HFF-Myc (cell line): ENCODE measurements around the gene AMZ2.
"Not testable (repeated sequence)": the region's sequence is repeated elsewhere in the genome, so short reads cannot be mapped to it uniquely, and the experiment has no call there.

Experiments used
- DNase-seq: peaks from one replicate; pipeline ENCODE4 v3.0.0-alpha.2; 2011; ENCODE audit warnings: low read depth; ENCODE audit errors: extremely low read depth
- H3K4me3 ChIP-seq: replicated peaks from 2 replicates; pipeline ENCODE4 v1.5.1; 2011; ENCODE audit warnings: low read depth, mild to moderate bottlenecking, control low read depth, low read length
- CTCF ChIP-seq: IDR thresholded peaks from 2 replicates; pipeline ENCODE4 v1.5.1; 2012; ENCODE audit warnings: mild to moderate bottlenecking, low read depth, low read length, control low read depth; ENCODE audit errors: missing control alignments

The AMZ2 gene

GRCh38 chr17:68260051-68260762, 12.4 kb downstream of the AMZ2 start:
- no peak for DNase-seq
- no peak overlapping the region for H3K4me3 ChIP-seq
- no peak for TF ChIP-seq CTCF

- not testable (repeated sequence) for H3K4me3 ChIP-seq, DNase-seq
Observed at GRCh38 chr17:68262467-68262866, 14.6 kb downstream of the AMZ2 start.

GRCh38 chr17:68263101-68263681, 15.3 kb downstream of the AMZ2 start:
- not testable (repeated sequence) for H3K4me3 ChIP-seq, DNase-seq
- peak; percentile 50 for TF ChIP-seq CTCF

GRCh38 chr17:68265833-68266232, 18.0 kb downstream of the AMZ2 start:
- DNase-seq, H3K4me3 ChIP-seq: not testable (repeated sequence)

GRCh38 chr17:68273722-68274121, 25.9 kb downstream of the AMZ2 start:
- H3K4me3 ChIP-seq, result no peak overlapping the region
- DNase-seq, result no peak
- TF ChIP-seq CTCF, result no peak

- not testable (repeated sequence) for H3K4me3 ChIP-seq, DNase-seq
Observed at GRCh38 chr17:68276339-68276738, 28.5 kb downstream of the AMZ2 start.

GRCh38 chr17:68277807-68278206, 30.0 kb downstream of the AMZ2 start:
- no peak for DNase-seq
- no peak for TF ChIP-seq CTCF
- H3K4me3 ChIP-seq, result no peak overlapping the region

GRCh38 chr17:68281965-68282364, 34.1 kb downstream of the AMZ2 start:
- not testable (repeated sequence) for DNase-seq, H3K4me3 ChIP-seq

- no peak overlapping the region for H3K4me3 ChIP-seq
- no peak for TF ChIP-seq CTCF
- no peak for DNase-seq
Observed at GRCh38 chr17:68288375-68288774, 40.5 kb downstream of the AMZ2 start.
